ENCODE data around the gene CRTC3. TPM values are rescaled to one million over a fixed set of nuclear protein-coding genes. Genes with fewer than 3 reads are reported as not detected.

Gene CRTC3
- total RNA-seq, 6 experiments from 2014 or later, result 8.4 to 16.2 (median 11.3) TPM

DNA sequence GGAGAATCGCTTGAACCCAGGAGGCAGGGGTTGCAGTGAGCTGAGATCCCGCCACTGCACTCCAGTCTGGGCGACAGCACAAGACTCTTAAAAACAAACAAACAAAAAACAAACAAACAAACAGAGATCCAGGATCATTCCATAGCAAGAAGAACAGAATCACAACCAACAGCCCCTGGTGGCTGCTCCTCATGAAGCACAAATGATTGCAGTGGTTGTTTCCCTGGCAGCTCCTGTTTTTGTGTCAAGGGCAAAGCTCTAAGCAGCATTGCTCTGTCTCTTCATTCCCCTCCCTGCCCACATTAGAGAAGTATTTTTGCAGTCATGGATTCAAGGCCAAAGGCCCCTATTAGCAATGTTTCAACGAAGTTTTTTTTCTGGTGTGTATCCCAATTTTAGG is 161.6 kb downstream of the CRTC3 start:
- H3K36me3 ChIP-seq, result no peaks in the 10 kb centered on the region
- H3K27me3 ChIP-seq, result no peaks in the 10 kb centered on the region
- intact Hi-C loops (cut with DNase I), result no loop called here
- 91% methylated on average over 4 of the region's 4 CpGs for WGBS (ENCODE audit: insufficient coverage, low coverage, low lambda C conversion rate, missing lambda C conversion rate)
- H3K4me3 ChIP-seq, result no peak overlapping the region
- ATAC-seq (no peak), DNase-seq (no peak)
- H3K4me1 ChIP-seq, result no peaks in the 10 kb centered on the region
- TF ChIP-seq POLR2A (IDR thresholded peaks at IDR 0.05), result no peak
- TF ChIP-seq, protein P1, sequence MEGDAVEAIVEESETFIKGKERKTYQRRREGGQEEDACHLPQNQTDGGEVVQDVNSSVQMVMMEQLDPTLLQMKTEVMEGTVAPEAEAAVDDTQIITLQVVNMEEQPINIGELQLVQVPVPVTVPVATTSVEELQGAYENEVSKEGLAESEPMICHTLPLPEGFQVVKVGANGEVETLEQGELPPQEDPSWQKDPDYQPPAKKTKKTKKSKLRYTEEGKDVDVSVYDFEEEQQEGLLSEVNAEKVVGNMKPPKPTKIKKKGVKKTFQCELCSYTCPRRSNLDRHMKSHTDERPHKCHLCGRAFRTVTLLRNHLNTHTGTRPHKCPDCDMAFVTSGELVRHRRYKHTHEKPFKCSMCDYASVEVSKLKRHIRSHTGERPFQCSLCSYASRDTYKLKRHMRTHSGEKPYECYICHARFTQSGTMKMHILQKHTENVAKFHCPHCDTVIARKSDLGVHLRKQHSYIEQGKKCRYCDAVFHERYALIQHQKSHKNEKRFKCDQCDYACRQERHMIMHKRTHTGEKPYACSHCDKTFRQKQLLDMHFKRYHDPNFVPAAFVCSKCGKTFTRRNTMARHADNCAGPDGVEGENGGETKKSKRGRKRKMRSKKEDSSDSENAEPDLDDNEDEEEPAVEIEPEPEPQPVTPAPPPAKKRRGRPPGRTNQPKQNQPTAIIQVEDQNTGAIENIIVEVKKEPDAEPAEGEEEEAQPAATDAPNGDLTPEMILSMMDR (IDR thresholded peaks at IDR 0.05), result no peak
- no peaks in the 10 kb centered on the region for H3K9me3 ChIP-seq
- H3K27ac ChIP-seq, result no peak overlapping the region

- Histone ChIP-seq H3K4me1 (no peaks in the 10 kb centered on the region), H3K4me3 (no peak overlapping the region), H3K36me3 (no peaks in the 10 kb centered on the region), H3K9me3 (no peaks in the 10 kb centered on the region), H3K27ac (no peak overlapping the region), H3K27me3 (no peaks in the 10 kb centered on the region)
- WGBS (ENCODE audit: insufficient coverage, low coverage, low lambda C conversion rate, missing lambda C conversion rate), result 96% methylated on average over 4 of the region's 4 CpGs
- no peak for TF ChIP-seq POLR2A (IDR thresholded peaks at IDR 0.05)
- TF ChIP-seq, protein P1 (IDR thresholded peaks at IDR 0.05), result no peak
- ATAC-seq (no peak), DNase-seq (no peak)
- intact Hi-C loops (cut with DNase I), result no loop called here
Observed at GRCh38 chr15:90691982-90692773, 162.5 kb downstream of the CRTC3 start.

Other genes with a start within 250 kb of the CRTC3 start
- 1 to 10 TPM; 1.2 to 2.5 (median 1.7) TPM for gene ZNF774, start 177.6 kb upstream of the CRTC3 start, total RNA-seq
- 10 to 100 TPM; 12.2 to 43.7 (median 26.3) TPM for gene IQGAP1, start 141.7 kb upstream of the CRTC3 start, total RNA-seq
- gene BLM, start 187.4 kb downstream of the CRTC3 start, total RNA-seq, result 1 to 10 TPM in 2 of 6 experiments, under 1 TPM in 4; 0.20 to 2.3 (median 0.45) TPM